GM12878 (cell line): Measurements from ENCODE around the gene SORCS1.

Source experiments
- CTCF ChIP-seq, 3 experiments: IDR thresholded peaks in 2 of 3; conservative IDR thresholded peaks in 1 of 3; 2 replicates each; pipeline ENCODE4 v1.5.1; 2011; ENCODE audit warnings: low read depth in 3 of 3, low read length in 3 of 3, mild to moderate bottlenecking in 3 of 3, control low read depth in 2 of 3, moderate library complexity in 2 of 3, inconsistent platforms in 1 of 3, mixed read lengths in 1 of 3; ENCODE audit not compliant: control insufficient read depth in 2 of 3, insufficient read depth in 1 of 3; ENCODE audit errors: extremely low read depth in 1 of 3
- EZH2 ChIP-seq: IDR thresholded peaks from 2 replicates; pipeline ENCODE4 v1.6.1; 2012; ENCODE audit warnings: low read depth, mild to moderate bottlenecking, control low read depth, inconsistent platforms, low read length, borderline replicate concordance; ENCODE audit not compliant: control insufficient read depth

GRCh38 chr10:107164992-107165391, 486 bp upstream of the SORCS1 start:
- TF ChIP-seq CTCF (IDR thresholded peaks at IDR 0.05 in 2 of 3, conservative IDR thresholded peaks at IDR 0.05 in 1 of 3; ENCODE audit: control insufficient read depth in 2 of 3, extremely low read depth in 1 of 3, insufficient read depth in 1 of 3, low read depth in 3 of 3, low read length in 3 of 3), result no peak
- no peak for TF ChIP-seq EZH2
